Measurements from ENCODE around the gene PTPRN2.
"Not testable (repeated sequence)": the region's sequence is repeated elsewhere in the genome, so short reads cannot be mapped to it uniquely, and the experiment has no call there.

Gene PTPRN2

GRCh38 chr7:158460665-158461064 lies 127.0 kb downstream of the PTPRN2 start:
- H3K4me3 ChIP-seq (ENCODE audit: low read length): no peak overlapping the region
- no peaks in the 10 kb centered on the region for H3K36me3 ChIP-seq (ENCODE audit: insufficient read depth, low read length)
- no peak overlapping the region for H3K4me2 ChIP-seq (ENCODE audit: low read length)
- no peak overlapping the region for H3K9ac ChIP-seq (ENCODE audit: low read depth, low read length)
- peaks cover 5% of the 10 kb centered on the region for H3K9me3 ChIP-seq (replicated peaks; ENCODE audit: low read length)
- H3K27me3 ChIP-seq (ENCODE audit: control insufficient read depth, insufficient read depth, low read length): no peaks in the 10 kb centered on the region
- H3K4me1 ChIP-seq (ENCODE audit: control insufficient read depth, insufficient read depth, low read length): no peaks in the 10 kb centered on the region

GRCh38 chr7:158458716-158459282 lies 128.8 kb downstream of the PTPRN2 start:
- no peak overlapping the region for H3K9ac ChIP-seq (ENCODE audit: low read depth, low read length)
- H3K36me3 ChIP-seq (ENCODE audit: insufficient read depth, low read length): no peaks in the 10 kb centered on the region
- H3K4me3 ChIP-seq (ENCODE audit: low read length): no peak overlapping the region
- H3K27me3 ChIP-seq (ENCODE audit: control insufficient read depth, insufficient read depth, low read length): no peaks in the 10 kb centered on the region
- peaks cover 5% of the 10 kb centered on the region for H3K9me3 ChIP-seq (replicated peaks; ENCODE audit: low read length)
- H3K4me2 ChIP-seq (ENCODE audit: low read length): no peak overlapping the region
- no peaks in the 10 kb centered on the region for H3K4me1 ChIP-seq (ENCODE audit: control insufficient read depth, insufficient read depth, low read length)

GRCh38 chr7:158458096-158458495 lies 129.5 kb downstream of the PTPRN2 start:
- no peaks in the 10 kb centered on the region for H3K36me3 ChIP-seq (ENCODE audit: insufficient read depth, low read length)
- H3K4me2 ChIP-seq (ENCODE audit: low read length): no peak overlapping the region
- H3K27me3 ChIP-seq (ENCODE audit: control insufficient read depth, insufficient read depth, low read length): no peaks in the 10 kb centered on the region
- no peak overlapping the region for H3K4me3 ChIP-seq (ENCODE audit: low read length)
- H3K9me3 ChIP-seq (replicated peaks; ENCODE audit: low read length): peaks cover under 1% of the 10 kb centered on the region
- H3K9ac ChIP-seq (ENCODE audit: low read depth, low read length): no peak overlapping the region
- no peaks in the 10 kb centered on the region for H3K4me1 ChIP-seq (ENCODE audit: control insufficient read depth, insufficient read depth, low read length)

- not testable (repeated sequence) for H3K9me3 ChIP-seq (replicated peaks; ENCODE audit: low read length); H3K9ac ChIP-seq (ENCODE audit: low read depth, low read length); H3K4me1 ChIP-seq (ENCODE audit: control insufficient read depth, insufficient read depth, low read length); H3K4me2 ChIP-seq (ENCODE audit: low read length); H3K36me3 ChIP-seq (ENCODE audit: insufficient read depth, low read length); H3K27me3 ChIP-seq (ENCODE audit: control insufficient read depth, insufficient read depth, low read length); H3K4me3 ChIP-seq (ENCODE audit: low read length)
These were observed 130.0 kb downstream of the PTPRN2 start for GRCh38 chr7:158457586-158457985.

- no peak overlapping the region for H3K4me3 ChIP-seq (ENCODE audit: low read length)
- H3K4me2 ChIP-seq (ENCODE audit: low read length): no peak overlapping the region
- no peaks in the 10 kb centered on the region for H3K36me3 ChIP-seq (ENCODE audit: insufficient read depth, low read length)
- H3K4me1 ChIP-seq (ENCODE audit: control insufficient read depth, insufficient read depth, low read length): no peaks in the 10 kb centered on the region
- no peaks in the 10 kb centered on the region for H3K27me3 ChIP-seq (ENCODE audit: control insufficient read depth, insufficient read depth, low read length)
- no peak overlapping the region for H3K9ac ChIP-seq (ENCODE audit: low read depth, low read length)
- H3K9me3 ChIP-seq (replicated peaks; ENCODE audit: low read length): no peaks in the 10 kb centered on the region
These were observed 133.0 kb downstream of the PTPRN2 start for GRCh38 chr7:158454631-158455030.

- no peak overlapping the region for H3K9ac ChIP-seq (ENCODE audit: low read depth, low read length)
- no peaks in the 10 kb centered on the region for H3K27me3 ChIP-seq (ENCODE audit: control insufficient read depth, insufficient read depth, low read length)
- no peaks in the 10 kb centered on the region for H3K9me3 ChIP-seq (replicated peaks; ENCODE audit: low read length)
- no peaks in the 10 kb centered on the region for H3K4me1 ChIP-seq (ENCODE audit: control insufficient read depth, insufficient read depth, low read length)
- no peak overlapping the region for H3K4me3 ChIP-seq (ENCODE audit: low read length)
- H3K36me3 ChIP-seq (ENCODE audit: insufficient read depth, low read length): no peaks in the 10 kb centered on the region
- H3K4me2 ChIP-seq (ENCODE audit: low read length): no peak overlapping the region
These were observed 134.0 kb downstream of the PTPRN2 start for GRCh38 chr7:158453663-158454062.

GRCh38 chr7:158452331-158452730 lies 135.3 kb downstream of the PTPRN2 start:
- Histone ChIP-seq H3K27me3 (ENCODE audit: control insufficient read depth, insufficient read depth, low read length) (no peaks in the 10 kb centered on the region), H3K9me3 (replicated peaks; ENCODE audit: low read length) (no peaks in the 10 kb centered on the region), H3K9ac (ENCODE audit: low read depth, low read length) (no peak overlapping the region), H3K4me3 (ENCODE audit: low read length) (no peak overlapping the region), H3K4me2 (ENCODE audit: low read length) (no peak overlapping the region), H3K4me1 (ENCODE audit: control insufficient read depth, insufficient read depth, low read length) (no peaks in the 10 kb centered on the region), H3K36me3 (ENCODE audit: insufficient read depth, low read length) (no peaks in the 10 kb centered on the region)

GRCh38 chr7:158450476-158451124 lies 137.0 kb downstream of the PTPRN2 start:
- H3K9ac ChIP-seq (ENCODE audit: low read depth, low read length): no peak overlapping the region
- no peaks in the 10 kb centered on the region for H3K9me3 ChIP-seq (replicated peaks; ENCODE audit: low read length)
- H3K4me2 ChIP-seq (ENCODE audit: low read length): no peak overlapping the region
- H3K27me3 ChIP-seq (ENCODE audit: control insufficient read depth, insufficient read depth, low read length): no peaks in the 10 kb centered on the region
- H3K4me1 ChIP-seq (ENCODE audit: control insufficient read depth, insufficient read depth, low read length): no peaks in the 10 kb centered on the region
- no peaks in the 10 kb centered on the region for H3K36me3 ChIP-seq (ENCODE audit: insufficient read depth, low read length)
- no peak overlapping the region for H3K4me3 ChIP-seq (ENCODE audit: low read length)

GRCh38 chr7:158449942-158450341 lies 137.7 kb downstream of the PTPRN2 start:
- Histone ChIP-seq H3K9me3 (replicated peaks; ENCODE audit: low read length) (no peaks in the 10 kb centered on the region), H3K9ac (ENCODE audit: low read depth, low read length) (no peak overlapping the region), H3K4me2 (ENCODE audit: low read length) (no peak overlapping the region), H3K36me3 (ENCODE audit: insufficient read depth, low read length) (no peaks in the 10 kb centered on the region), H3K4me1 (ENCODE audit: control insufficient read depth, insufficient read depth, low read length) (no peaks in the 10 kb centered on the region), H3K27me3 (ENCODE audit: control insufficient read depth, insufficient read depth, low read length) (no peaks in the 10 kb centered on the region), H3K4me3 (ENCODE audit: low read length) (no peak overlapping the region)

GRCh38 chr7:158449266-158449665 lies 138.4 kb downstream of the PTPRN2 start:
- no peak overlapping the region for H3K9ac ChIP-seq (ENCODE audit: low read depth, low read length)
- H3K36me3 ChIP-seq (ENCODE audit: insufficient read depth, low read length): no peaks in the 10 kb centered on the region
- no peaks in the 10 kb centered on the region for H3K27me3 ChIP-seq (ENCODE audit: control insufficient read depth, insufficient read depth, low read length)
- H3K4me3 ChIP-seq (ENCODE audit: low read length): no peak overlapping the region
- H3K4me2 ChIP-seq (ENCODE audit: low read length): no peak overlapping the region
- no peaks in the 10 kb centered on the region for H3K9me3 ChIP-seq (replicated peaks; ENCODE audit: low read length)
- no peaks in the 10 kb centered on the region for H3K4me1 ChIP-seq (ENCODE audit: control insufficient read depth, insufficient read depth, low read length)

GRCh38 chr7:158448430-158449100 lies 139.1 kb downstream of the PTPRN2 start:
- H3K9ac ChIP-seq (ENCODE audit: low read depth, low read length): no peak overlapping the region
- no peak overlapping the region for H3K4me3 ChIP-seq (ENCODE audit: low read length)
- H3K9me3 ChIP-seq (replicated peaks; ENCODE audit: low read length): no peaks in the 10 kb centered on the region
- H3K36me3 ChIP-seq (ENCODE audit: insufficient read depth, low read length): no peaks in the 10 kb centered on the region
- no peaks in the 10 kb centered on the region for H3K4me1 ChIP-seq (ENCODE audit: control insufficient read depth, insufficient read depth, low read length)
- H3K27me3 ChIP-seq (ENCODE audit: control insufficient read depth, insufficient read depth, low read length): no peaks in the 10 kb centered on the region
- no peak overlapping the region for H3K4me2 ChIP-seq (ENCODE audit: low read length)
